GM19397 (cell line): ENCODE measurements around the gene AURKB.

Experiments
- ATAC-seq: cut with Tn5 transposase; IDR thresholded peaks from one replicate; pipeline ENCODE4 v1.9.1; 2021; ENCODE audit warnings: mild to moderate bottlenecking, moderate library complexity; ENCODE audit not compliant: unreplicated experiment

Gene AURKB

GRCh38 chr17:8162997-8163977 is 47.1 kb downstream of the AURKB start:
- no peak for ATAC-seq

DNA sequence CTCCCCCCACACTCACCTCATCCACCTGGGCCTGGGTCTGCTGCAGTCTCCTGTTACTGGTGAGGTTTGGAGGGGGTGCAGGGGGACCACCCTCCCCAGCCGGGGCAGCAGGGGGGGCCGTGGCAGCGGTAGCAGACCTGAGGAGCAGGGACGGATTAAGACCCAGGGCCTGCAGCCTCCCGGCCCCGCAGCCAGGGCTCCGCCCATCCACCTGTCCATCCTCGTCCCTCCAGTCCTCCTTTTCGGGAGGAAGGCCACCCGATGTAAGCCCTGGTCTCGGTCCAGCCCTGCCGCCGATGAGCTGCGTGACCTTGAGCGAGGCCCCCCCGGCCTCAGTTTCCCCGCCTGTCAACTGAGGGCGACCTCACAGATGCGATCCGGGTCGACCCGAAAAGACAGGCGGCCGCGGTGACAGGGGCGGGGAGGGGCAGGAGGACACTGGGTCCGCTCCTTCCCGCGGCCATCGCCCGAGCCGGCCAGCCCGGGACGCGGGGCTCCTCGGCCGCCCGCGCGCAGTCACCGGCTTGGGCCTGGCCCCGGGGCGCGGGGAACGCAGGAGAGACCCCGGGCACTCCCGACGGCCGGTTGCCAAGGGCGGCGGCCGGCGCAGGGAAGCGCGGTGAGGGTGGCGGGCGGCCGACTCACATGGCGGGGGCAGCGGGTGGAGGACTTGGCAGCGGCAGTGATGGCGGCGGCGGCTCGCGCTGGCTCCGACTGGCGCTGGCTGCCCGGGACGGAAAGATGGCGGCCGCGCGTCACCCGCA is 48.0 kb downstream of the AURKB start, which contains the start of gene VAMP2:
TSS of gene VAMP2 (minus strand) at position 716 of the 764 bp plus-strand sequence. CDS start at position 647, 69 bp downstream.
- peak; percentile 55 for ATAC-seq

GRCh38 chr17:8161289-8162232 is 48.8 kb downstream of the AURKB start:
- no peak for ATAC-seq

DNA sequence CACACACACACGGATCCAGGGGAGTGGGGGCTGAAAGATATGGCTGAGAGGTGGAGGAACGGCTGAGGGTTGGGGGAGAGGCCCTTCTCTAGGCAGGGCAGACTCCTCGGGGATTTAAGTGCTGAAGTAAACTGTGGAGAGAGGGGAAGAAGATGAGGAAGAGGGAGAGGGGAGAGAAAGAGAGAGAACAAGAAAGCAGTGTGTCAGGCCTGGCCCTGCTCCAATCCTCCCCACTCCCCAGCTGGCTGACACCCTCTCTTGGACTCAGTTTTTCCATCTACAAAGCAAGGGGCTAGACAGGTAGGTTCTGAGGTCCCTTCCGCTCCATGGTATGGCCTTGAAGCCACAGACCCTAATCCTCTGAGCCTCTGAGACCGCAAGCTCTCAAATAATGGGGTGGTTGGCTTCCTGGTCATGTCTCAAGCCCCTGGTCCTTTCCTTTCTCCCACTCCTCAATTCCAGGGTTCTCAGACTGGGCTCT is 49.6 kb downstream of the AURKB start:
- no peak for ATAC-seq

DNA sequence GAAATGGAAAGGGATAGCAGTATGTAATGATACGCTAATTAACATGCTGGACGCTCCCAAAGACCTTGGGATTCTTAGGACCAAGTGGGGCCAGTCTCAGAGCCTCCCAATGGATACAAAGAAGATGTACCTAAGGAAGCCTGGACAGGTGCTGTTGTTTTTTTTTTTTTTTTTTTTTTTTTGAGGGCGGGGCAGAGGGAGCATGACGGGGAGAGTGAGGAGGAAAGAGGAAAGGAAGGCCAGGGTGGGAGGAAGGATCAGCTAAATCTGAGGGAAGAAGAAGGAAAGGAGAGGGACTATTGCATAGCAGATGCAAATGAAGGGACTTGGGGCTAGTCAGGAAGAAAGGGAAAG is 50.2 kb downstream of the AURKB start:
- no peak for ATAC-seq

GRCh38 chr17:8159459-8160223 is 50.7 kb downstream of the AURKB start:
- ATAC-seq, result no peak

GRCh38 chr17:8159032-8159400 is 51.4 kb downstream of the AURKB start:
- ATAC-seq, result no peak

- no peak for ATAC-seq
Measured at GRCh38 chr17:8158267-8159031, 51.9 kb downstream of the AURKB start.

DNA sequence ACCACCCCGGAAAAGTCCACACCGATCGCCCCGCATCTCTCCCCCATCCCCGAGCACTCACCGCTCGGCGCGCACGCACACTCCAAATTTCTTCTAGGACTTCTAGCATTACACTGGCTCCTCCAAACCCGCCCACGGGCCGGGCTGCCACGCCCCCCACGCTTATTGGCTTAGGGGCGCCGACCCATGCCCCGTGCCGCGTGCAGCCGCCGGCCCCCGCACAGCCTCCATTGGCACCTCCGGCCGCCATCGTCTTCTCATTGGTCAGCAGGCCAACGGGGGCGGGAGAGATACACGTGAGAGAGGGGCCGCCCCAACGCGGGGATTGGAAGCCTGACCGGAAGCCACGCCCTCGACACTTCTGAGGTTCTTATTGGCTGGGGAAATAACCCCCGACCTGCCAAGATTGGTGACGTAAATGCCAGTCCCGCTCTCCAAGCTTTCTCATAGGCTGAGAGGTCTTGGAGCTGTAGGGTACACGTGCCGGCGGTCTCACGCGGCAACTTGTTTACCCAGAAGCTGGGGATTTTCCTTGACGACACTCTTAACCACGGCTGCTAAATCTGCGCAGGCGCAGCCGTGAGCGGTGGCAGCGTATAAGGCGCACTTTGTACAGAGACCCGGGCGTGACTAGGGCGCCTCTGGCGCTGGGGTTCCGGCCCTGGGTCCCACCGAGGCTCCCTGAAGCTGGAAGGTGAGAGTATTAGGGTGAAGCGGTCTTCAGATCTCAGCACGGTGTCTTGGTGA is 54.0 kb downstream of the AURKB start:
- peak; percentile 80 for ATAC-seq

DNA sequence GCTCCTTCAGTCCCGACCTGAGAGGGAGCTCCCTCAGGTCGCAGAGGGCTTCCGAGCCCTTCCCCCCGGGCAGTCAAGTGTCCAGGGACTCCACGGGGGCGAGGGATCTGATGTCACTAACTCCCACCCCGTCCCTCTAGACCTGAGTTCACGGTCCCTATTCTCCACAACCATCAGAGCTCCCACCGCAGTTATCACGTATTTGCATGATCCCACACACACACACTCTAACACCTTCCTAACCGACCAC is 54.5 kb downstream of the AURKB start:
- no peak for ATAC-seq

DNA sequence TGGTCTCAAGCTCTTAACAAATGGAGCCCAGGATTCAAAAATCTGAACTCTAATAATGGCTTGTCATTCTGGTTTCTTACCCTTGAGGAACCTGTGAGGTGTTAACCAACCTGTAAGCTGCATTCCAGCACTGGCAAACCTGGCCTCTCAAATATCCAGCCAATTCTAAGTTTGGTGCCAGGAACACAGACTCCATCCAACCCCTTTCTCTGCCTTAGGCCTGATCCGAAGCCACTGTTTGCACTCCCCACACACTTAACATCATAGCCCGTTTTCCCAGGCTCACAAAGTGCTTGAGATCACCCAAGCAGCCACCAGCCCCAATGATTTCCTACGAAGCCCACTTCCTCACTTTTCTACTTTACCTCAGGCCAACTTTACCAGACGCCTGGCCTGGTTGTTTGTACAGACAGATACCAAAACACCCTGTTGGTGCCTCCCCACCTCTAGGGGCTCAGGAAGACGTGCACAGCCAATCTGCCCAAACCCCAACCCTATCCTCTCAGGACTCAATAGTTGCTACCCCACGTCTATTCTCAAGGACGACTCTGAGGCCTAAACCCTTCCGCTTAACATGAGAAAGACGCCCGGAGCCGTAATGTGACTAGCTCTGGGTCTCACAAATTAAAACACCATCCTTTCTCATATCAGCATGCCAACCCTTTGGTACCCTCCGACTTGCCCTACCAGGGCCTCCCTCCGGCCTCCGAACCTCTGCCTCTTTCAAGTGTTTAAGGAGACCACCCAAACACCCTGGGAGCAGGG is 55.0 kb downstream of the AURKB start:
- no peak for ATAC-seq
